HepG2 (cell line): Measurements from ENCODE around the gene AOX1. TPM values are rescaled to one million over a fixed set of nuclear protein-coding genes. Genes with fewer than 3 reads are reported as not detected.

Source experiments
- EEA1 ChIP-seq: sonication (generic); formaldehyde crosslinking; IDR thresholded peaks from 2 replicates; pipeline ENCODE4 v1.5.1; 2020; ENCODE audit warnings: mild to moderate bottlenecking, missing genetic modification reagents, borderline replicate concordance
- FOXA3 ChIP-seq: IDR thresholded peaks from 2 replicates; pipeline ENCODE4 v1.6.1; 2016; ENCODE audit warnings: missing genetic modification reagents, missing compliant biosample characterization
- HMG20A ChIP-seq: IDR thresholded peaks from 2 replicates; pipeline ENCODE4 v1.6.1; 2016; ENCODE audit warnings: borderline replicate concordance
- IKZF4 ChIP-seq: sonication (generic); formaldehyde crosslinking; IDR thresholded peaks from 2 replicates; pipeline ENCODE4 v1.5.1; 2020; ENCODE audit warnings: borderline replicate concordance, mild to moderate bottlenecking, low read depth, missing genetic modification reagents; ENCODE audit errors: not compliant biosample characterization
- LCORL ChIP-seq, 2 experiments: fragments of 450-650 bp in 1 of 2; sonication (generic) in 1 of 2; formaldehyde crosslinking in 1 of 2; IDR thresholded peaks; 2 replicates each; pipeline versions ENCODE4 v1.5.0 to v1.6.1; 2017 to 2020; ENCODE audit warnings: antibody characterized with exemption in 1 of 2, missing genetic modification reagents in 1 of 2
- MAFK ChIP-seq, 2 experiments: IDR thresholded peaks in 1 of 2; conservative IDR thresholded peaks in 1 of 2; 2 replicates each; pipeline ENCODE4 v1.6.1; 2011; ENCODE audit warnings: improper control_type of control experiment in 2 of 2, low read length in 2 of 2
- MLLT10 ChIP-seq: sonication (generic); formaldehyde crosslinking; IDR thresholded peaks from 2 replicates; pipeline ENCODE4 v1.4.0; 2020; ENCODE audit warnings: missing genetic modification reagents
- NCOA2 ChIP-seq: sonication (generic); formaldehyde crosslinking; IDR thresholded peaks from 2 replicates; pipeline ENCODE4 v1.8.0; 2022; ENCODE audit warnings: inconsistent platforms
- POGZ ChIP-seq: sonication (generic); formaldehyde crosslinking; IDR thresholded peaks from 2 replicates; pipeline ENCODE4 v1.4.0; 2020; ENCODE audit warnings: mild to moderate bottlenecking, missing genetic modification reagents
- SNAPC2 ChIP-seq: sonication (generic); formaldehyde crosslinking; IDR thresholded peaks from 2 replicates; pipeline ENCODE4 v1.8.1; 2022; ENCODE audit warnings: mild to moderate bottlenecking, missing genetic modification reagents
- TAF15 ChIP-seq: fragments of 200-400 bp; formaldehyde crosslinking; IDR thresholded peaks from one replicate; pipeline ENCODE4 v1.6.1; 2018; ENCODE audit warnings: mild to moderate bottlenecking, low read depth, low read length; ENCODE audit not compliant: poor library complexity, severe bottlenecking
- ZMAT3 ChIP-seq: sonication (generic); formaldehyde crosslinking; conservative IDR thresholded peaks from 2 replicates; pipeline ENCODE4 v1.7.0; 2021; ENCODE audit warnings: missing genetic modification reagents
- ZNF138 ChIP-seq: sonication (generic); formaldehyde crosslinking; IDR thresholded peaks from 2 replicates; pipeline ENCODE4 v1.5.0; 2020; ENCODE audit warnings: mild to moderate bottlenecking, low read depth, missing genetic modification reagents
- ZNF234 ChIP-seq: sonication (generic); formaldehyde crosslinking; conservative IDR thresholded peaks from 2 replicates; pipeline ENCODE4 v1.5.1; 2020; ENCODE audit warnings: mild to moderate bottlenecking, missing genetic modification reagents
- ZNF30 ChIP-seq: sonication (generic); formaldehyde crosslinking; IDR thresholded peaks from 2 replicates; pipeline ENCODE4 v1.5.0; 2020; ENCODE audit warnings: mild to moderate bottlenecking, missing genetic modification reagents
- ZNF333 ChIP-seq: sonication (generic); formaldehyde crosslinking; IDR thresholded peaks from 2 replicates; pipeline ENCODE4 v1.4.0; 2020; ENCODE audit warnings: mild to moderate bottlenecking, missing genetic modification reagents, borderline replicate concordance
- ZNF510 ChIP-seq: sonication (generic); formaldehyde crosslinking; IDR thresholded peaks from 2 replicates; pipeline ENCODE4 v1.4.0; 2020; ENCODE audit warnings: low read depth, mild to moderate bottlenecking, missing genetic modification reagents
- ZNF552 ChIP-seq: sonication (generic); formaldehyde crosslinking; IDR thresholded peaks from 2 replicates; pipeline ENCODE4 v1.9.0; 2022; ENCODE audit warnings: missing genetic modification reagents, mild to moderate bottlenecking, borderline replicate concordance
- ZNF589 ChIP-seq: sonication (generic); formaldehyde crosslinking; conservative IDR thresholded peaks from 2 replicates; pipeline ENCODE4 v1.8.0; 2022; ENCODE audit warnings: mild to moderate bottlenecking, moderate library complexity, missing genetic modification reagents
- ZNF614 ChIP-seq: IDR thresholded peaks from 2 replicates; pipeline ENCODE4 v1.6.1; 2018; ENCODE audit warnings: missing biosample characterization, missing genetic modification reagents, inconsistent platforms, borderline replicate concordance
- ZNF75D ChIP-seq: sonication (generic); formaldehyde crosslinking; IDR thresholded peaks from 2 replicates; pipeline ENCODE4 v1.8.1; 2023; ENCODE audit warnings: missing genetic modification reagents, mild to moderate bottlenecking, borderline replicate concordance
- ZNF891 ChIP-seq: sonication (generic); formaldehyde crosslinking; IDR thresholded peaks from 2 replicates; pipeline ENCODE4 v1.5.0; 2020; ENCODE audit warnings: mild to moderate bottlenecking, missing genetic modification reagents
- polyA plus RNA-seq, 8 experiments: library from polyadenylated mRNA; depleted of rRNA in 3 of 8; stranded (reverse) in 7 of 8; unstranded in 1 of 8; fragments of >200 nt; fragmentation: Illumina TruSeq in 4 of 8; extraction: Trizol in 4 of 8; gene quantifications; 2 replicates each; pipeline versions ENCODE4 v1.2.1 to v1.2.3, GENCODE V29; 2011 to 2016; ENCODE audit warnings: low read depth in 4 of 8, missing spikeins in 1 of 8, mixed read lengths in 1 of 8; ENCODE audit not compliant: insufficient read depth in 1 of 8
- total RNA-seq, 5 experiments: library from RNA; depleted of rRNA; stranded (reverse); fragments of >200 nt; fragmentation: Illumina TruSeq; extraction: Trizol; gene quantifications; 2 replicates each; pipeline ENCODE4 v1.2.3, GENCODE V29; 2016; ENCODE audit warnings: low read depth in 1 of 5
- TF ChIP-seq, protein P1 (sequence below): sonication (generic); formaldehyde crosslinking; IDR thresholded peaks from 2 replicates; pipeline ENCODE4 v1.5.0; 2020; ENCODE audit warnings: mild to moderate bottlenecking, missing genetic modification reagents
- TF ChIP-seq, protein P2 (sequence below): IDR thresholded peaks from 2 replicates; pipeline ENCODE4 v1.6.1; 2012; ENCODE audit warnings: inconsistent platforms
- TF ChIP-seq, protein P3 (sequence below): sonication (generic); formaldehyde crosslinking; IDR thresholded peaks from 2 replicates; pipeline ENCODE4 v1.8.0; 2022; ENCODE audit warnings: missing genetic modification reagents, low read depth, mild to moderate bottlenecking, borderline replicate concordance
- TF ChIP-seq, protein P4 (sequence below): IDR thresholded peaks from 2 replicates; pipeline ENCODE4 v1.6.1; 2016; ENCODE audit warnings: low read depth, borderline replicate concordance

AOX1 gene
- total and polyA plus RNA-seq, 2 of the 13 experiments (the other 11 are each of a cell fraction or from before 2014, with no cell fraction given): 9.2 to 18.0 TPM

DNA sequence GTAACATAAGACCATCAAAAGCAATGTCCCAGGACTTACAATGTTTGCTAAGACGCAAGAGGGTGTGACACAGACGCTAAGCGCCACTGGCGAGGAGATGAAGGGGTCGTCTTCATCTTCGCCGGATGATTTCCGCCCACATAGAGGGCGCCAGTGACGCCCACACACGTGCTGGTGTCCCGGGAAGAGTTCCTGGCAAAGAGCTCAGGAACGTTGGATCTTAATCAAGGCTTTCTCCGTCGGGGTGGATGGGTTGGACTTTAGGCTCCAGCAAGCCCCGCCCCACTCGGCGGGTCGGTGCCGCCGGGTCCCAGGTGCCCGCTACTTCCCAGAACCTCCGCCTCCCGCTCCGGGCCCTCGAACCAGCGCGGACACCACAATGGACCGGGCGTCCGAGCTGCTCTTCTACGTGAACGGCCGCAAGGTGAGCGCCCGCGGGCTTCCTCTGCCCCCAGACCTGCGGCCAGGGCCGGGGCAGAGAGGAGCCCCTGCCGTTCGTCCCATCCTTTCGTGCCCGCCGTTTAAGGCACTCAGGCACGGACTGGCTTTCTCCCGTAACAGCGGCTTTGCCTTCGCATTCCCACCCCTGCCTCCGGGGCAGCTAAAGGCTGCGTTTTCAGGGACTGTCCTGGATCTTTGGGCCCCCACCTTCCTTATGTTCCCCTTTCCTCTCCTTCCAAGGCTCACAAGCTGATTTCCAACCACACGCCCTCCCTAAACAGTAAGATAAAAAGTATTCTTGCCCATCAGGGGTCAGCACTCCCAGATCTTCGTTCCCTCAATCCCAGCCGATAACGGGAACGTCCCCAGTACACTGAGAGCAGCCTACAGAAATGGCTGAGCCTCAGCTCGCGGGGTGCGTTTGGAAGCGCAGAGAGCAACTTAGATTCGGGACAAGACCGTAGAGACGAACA lies at the start of gene AOX1 (continued):
- TF ChIP-seq EEA1 (CRISPR knock-in tag) (0 out of 2 replicates have a peak, but pooled peaks have one; percentile 60), FOXA3 (CRISPR knock-in tag) (no peak), ZNF552 (CRISPR knock-in tag) (peak; percentile 66; the same call in 1 of the 2 replicates), ZNF891 (CRISPR knock-in tag) (peak; percentile 77), TAF15 (peak; percentile 42), ZNF614 (CRISPR knock-in tag) (peak; percentile 53), ZNF30 (CRISPR knock-in tag) (no peak), ZNF510 (CRISPR knock-in tag) (peak; percentile 92; the same call in 1 of the 2 replicates), ZNF333 (CRISPR knock-in tag) (0 out of 2 replicates have a peak, but pooled peaks have one; percentile 68), IKZF4 (CRISPR knock-in tag) (no peak), ZNF234 (CRISPR knock-in tag) (no peak), POGZ (CRISPR knock-in tag) (peak; percentile 91), SNAPC2 (CRISPR knock-in tag) (no peak), ZMAT3 (CRISPR knock-in tag) (peak; percentile 25; the same call in 1 of the 2 replicates), ZNF589 (CRISPR knock-in tag) (no peak), HMG20A (CRISPR knock-in tag) (no peak), MLLT10 (CRISPR knock-in tag) (no peak), ZNF138 (CRISPR knock-in tag) (peak; percentile 75; the same call in 1 of the 2 replicates), LCORL (IDR thresholded peaks at IDR 0.05) (no peak), LCORL (CRISPR knock-in tag; IDR thresholded peaks at IDR 0.05) (peak; percentile 17), NCOA2 (CRISPR knock-in tag) (peak; percentile 23; the same call in 1 of the 2 replicates), MAFK (conservative IDR thresholded peaks at IDR 0.05 in 1 of 2, IDR thresholded peaks at IDR 0.05 in 1 of 2; ENCODE audit: low read length in 2 of 2) (no peak), ZNF75D (CRISPR knock-in tag) (0 out of 2 replicates have a peak, but pooled peaks have one; percentile 36)
- TF ChIP-seq, protein P1, sequence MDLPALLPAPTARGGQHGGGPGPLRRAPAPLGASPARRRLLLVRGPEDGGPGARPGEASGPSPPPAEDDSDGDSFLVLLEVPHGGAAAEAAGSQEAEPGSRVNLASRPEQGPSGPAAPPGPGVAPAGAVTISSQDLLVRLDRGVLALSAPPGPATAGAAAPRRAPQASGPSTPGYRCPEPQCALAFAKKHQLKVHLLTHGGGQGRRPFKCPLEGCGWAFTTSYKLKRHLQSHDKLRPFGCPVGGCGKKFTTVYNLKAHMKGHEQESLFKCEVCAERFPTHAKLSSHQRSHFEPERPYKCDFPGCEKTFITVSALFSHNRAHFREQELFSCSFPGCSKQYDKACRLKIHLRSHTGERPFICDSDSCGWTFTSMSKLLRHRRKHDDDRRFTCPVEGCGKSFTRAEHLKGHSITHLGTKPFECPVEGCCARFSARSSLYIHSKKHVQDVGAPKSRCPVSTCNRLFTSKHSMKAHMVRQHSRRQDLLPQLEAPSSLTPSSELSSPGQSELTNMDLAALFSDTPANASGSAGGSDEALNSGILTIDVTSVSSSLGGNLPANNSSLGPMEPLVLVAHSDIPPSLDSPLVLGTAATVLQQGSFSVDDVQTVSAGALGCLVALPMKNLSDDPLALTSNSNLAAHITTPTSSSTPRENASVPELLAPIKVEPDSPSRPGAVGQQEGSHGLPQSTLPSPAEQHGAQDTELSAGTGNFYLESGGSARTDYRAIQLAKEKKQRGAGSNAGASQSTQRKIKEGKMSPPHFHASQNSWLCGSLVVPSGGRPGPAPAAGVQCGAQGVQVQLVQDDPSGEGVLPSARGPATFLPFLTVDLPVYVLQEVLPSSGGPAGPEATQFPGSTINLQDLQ (CRISPR knock-in tag): peak; percentile 22; the same call in 1 of the 2 replicates
- TF ChIP-seq, protein P2, sequence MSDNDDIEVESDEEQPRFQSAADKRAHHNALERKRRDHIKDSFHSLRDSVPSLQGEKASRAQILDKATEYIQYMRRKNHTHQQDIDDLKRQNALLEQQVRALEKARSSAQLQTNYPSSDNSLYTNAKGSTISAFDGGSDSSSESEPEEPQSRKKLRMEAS: peak; percentile 97
- TF ChIP-seq, protein P3, sequence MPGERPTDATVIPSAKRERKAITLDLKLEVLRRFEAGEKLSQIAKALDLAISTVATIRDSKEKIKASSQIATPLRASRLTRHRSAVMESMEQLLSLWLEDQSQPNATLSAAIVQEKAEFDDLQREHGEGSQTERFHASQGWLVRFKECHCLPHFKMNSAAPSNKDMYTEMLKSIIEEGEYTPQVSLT: 0 out of 2 replicates have a peak, but pooled peaks have one; percentile 38
- TF ChIP-seq, protein P4, sequence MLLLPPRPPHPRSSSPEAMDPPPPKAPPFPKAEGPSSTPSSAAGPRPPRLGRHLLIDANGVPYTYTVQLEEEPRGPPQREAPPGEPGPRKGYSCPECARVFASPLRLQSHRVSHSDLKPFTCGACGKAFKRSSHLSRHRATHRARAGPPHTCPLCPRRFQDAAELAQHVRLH (CRISPR knock-in tag): peak; percentile 52; the same call in 1 of the 2 replicates
